Loucy (cell line): ENCODE measurements around the gene EGFLAM.

ENCODE experiments used
- CTCF ChIP-seq: fragments of 200-600 bp; sonication (generic); conservative IDR thresholded peaks from 2 replicates; pipeline ENCODE4 v1.5.1; 2014; ENCODE audit warnings: mild to moderate bottlenecking, antibody characterized with exemption, low read length
- EZH2phosphoT487 ChIP-seq: fragments of 200-600 bp; IDR thresholded peaks from 2 replicates; pipeline ENCODE4 v1.6.1; 2018; ENCODE audit warnings: antibody characterized with exemption, mild to moderate bottlenecking, moderate library complexity, borderline replicate concordance

- TF ChIP-seq CTCF (no peak), EZH2phosphoT487 (no peak)
These were observed 47.0 kb upstream of the EGFLAM start for GRCh38 chr5:38211354-38211710.
